B cell (primary cell): ENCODE data around the gene CLRN1.

Source experiments
- CTCF ChIP-seq: fragments of 200-600 bp; IDR thresholded peaks from one replicate; pipeline ENCODE4 v1.8.0; 2022; ENCODE audit warnings: antibody characterized with exemption, mild to moderate bottlenecking
- EZH2 ChIP-seq: IDR thresholded peaks from 2 replicates; pipeline ENCODE4 v1.6.1; 2012; ENCODE audit warnings: borderline replicate concordance, low read depth, mild to moderate bottlenecking, moderate library complexity, low read length; ENCODE audit not compliant: insufficient read depth, poor library complexity, severe bottlenecking

GRCh38 chr3:150926328-150926727 is 46.2 kb downstream of the CLRN1 start:
- TF ChIP-seq CTCF (no peak), EZH2 (no peak)
